ENCODE results near the gene HOXD9.

The HOXD9 gene

DNA sequence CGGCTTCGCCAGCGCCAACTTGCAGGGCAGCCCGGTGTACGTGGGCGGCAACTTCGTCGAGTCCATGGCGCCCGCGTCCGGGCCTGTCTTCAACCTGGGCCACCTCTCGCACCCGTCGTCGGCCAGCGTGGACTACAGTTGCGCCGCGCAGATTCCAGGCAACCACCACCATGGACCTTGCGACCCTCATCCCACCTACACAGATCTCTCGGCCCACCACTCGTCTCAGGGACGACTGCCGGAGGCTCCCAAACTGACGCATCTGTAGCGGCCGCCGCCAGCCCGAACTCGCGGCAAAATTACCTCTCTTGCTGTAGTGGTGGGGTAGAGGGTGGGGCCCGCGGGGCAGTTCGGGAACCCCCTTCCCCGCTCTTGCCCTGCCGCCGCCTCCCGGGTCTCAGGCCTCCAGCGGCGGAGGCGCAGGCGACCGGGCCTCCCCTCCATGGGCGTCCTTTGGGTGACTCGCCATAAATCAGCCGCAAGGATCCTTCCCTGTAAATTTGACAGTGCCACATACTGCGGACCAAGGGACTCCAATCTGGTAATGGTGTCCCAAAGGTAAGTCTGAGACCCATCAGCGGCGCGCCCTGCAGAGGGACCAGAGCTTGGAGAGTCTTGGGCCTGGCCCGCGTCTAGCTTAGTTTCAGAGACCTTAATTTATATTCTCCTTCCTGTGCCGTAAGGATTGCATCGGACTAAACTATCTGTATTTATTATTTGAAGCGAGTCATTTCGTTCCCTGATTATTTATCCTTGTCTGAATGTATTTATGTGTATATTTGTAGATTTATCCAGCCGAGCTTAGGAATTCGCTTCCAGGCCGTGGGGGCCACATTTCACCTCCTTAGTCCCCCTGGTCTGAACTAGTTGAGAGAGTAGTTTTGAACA lies 49.7 kb downstream of the HOXD9 start:
- no peak for DNase-seq

DNA sequence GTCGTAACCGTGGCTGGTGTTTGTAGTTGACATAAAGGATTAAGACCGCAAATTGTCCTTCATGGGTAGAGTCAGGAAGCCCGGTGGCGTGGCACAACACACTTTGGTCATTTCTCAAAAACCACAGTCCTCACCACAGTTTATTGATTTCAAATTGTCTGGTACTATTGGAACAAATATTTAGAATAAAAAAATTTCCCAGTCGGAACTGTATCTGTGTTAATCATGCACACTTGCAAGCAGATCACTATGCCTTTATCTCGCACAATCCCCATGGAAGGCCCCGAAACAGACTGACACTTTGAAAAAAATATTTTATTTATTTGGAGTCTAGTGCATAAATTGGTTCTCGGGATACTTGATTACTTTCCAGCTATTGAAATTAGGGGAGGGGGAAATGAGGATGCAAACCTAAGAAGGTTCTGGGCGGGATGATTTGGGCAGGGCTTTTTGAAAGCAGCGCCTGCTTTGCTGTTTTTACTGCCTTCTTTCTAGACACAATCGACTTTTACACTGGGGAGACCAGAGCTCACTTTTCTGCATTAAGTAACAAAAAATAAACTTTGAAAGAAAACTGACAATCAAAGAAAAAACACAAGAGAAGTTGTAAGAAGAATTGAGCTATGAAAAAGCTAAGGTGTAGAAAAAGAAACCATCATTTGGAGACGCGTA lies 50.5 kb downstream of the HOXD9 start:
- no peak for DNase-seq

DNA sequence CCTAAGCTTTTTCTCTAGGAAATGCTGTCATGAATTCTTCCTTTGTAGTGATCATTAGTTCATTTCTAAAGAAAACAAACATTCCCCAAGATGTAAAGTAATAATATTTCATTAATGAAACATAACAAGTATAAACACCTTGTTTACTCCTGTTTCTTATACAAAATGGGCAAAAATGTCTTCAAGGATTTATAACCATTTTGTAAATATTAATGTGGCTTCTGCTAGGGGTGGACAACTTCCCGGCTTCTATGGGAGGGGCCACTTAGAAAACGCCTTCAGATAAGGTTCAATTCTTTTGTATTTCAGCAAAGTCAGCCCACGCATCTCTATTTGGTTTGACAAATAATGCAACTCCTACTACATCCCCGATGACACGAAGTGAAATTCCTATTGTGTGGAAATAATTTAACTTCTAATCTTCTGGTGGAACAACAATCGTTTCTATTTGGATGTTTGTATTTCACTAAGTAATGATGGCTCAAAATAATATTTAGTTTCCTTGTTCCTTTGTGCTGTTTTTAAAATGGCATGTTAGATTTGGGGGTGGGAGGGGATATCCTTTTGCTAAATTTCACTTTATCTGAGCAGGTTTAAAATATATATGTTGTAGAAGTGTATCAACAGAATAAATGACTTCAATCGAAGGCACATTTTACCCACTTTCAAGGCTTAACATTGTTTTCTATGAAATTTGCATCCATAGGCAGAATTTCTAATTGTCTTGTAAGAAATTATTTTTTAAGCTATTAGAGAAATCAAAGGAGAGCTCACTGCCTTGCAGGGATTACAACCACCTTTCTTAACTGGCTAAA lies 51.3 kb downstream of the HOXD9 start:
- DNase-seq: no peak

DNA sequence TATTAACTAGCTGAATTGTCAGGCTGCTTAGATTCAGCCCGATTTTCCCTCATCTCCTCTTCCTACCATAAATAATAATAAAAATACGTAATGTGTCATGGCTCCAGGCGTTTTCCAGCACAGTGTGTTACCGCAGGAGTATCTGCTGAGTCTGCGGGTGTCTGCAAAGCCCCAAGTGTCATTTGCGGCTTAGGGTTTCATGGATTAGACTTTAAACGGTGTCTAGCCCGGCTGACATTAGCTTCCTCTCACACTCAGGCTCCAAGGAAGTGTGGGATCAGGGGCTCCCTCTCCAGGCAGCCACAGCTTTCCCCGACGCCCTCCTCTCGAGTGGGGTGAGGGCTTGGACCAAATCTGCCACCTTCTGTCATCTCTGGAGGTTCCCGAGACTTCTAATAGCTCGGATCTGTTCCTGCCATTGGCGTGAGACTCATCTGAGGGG lies 51.9 kb downstream of the HOXD9 start:
- no peak for DNase-seq
